PFSK-1 (cell line): ENCODE results near the gene ADNP.

Experiments used
- FOXP2 ChIP-seq: optimal IDR thresholded peaks from 2 replicates; pipeline ENCODE3; 2011; ENCODE audit warnings: borderline replicate concordance, control low read depth, inconsistent platforms; ENCODE audit not compliant: insufficient read depth; ENCODE audit errors: extremely low read length, extremely low read depth
- POLR2AphosphoS5 ChIP-seq: IDR thresholded peaks from 2 replicates; pipeline ENCODE4 v1.6.1; 2012; ENCODE audit warnings: low read depth, mild to moderate bottlenecking, control low read depth, low read length, moderate library complexity
- REST ChIP-seq, 2 experiments: IDR thresholded peaks; 2 replicates each; pipeline versions ENCODE4 v1.6.1 to v1.8.0; 2011 to 2012; ENCODE audit warnings: low read depth in 2 of 2, low read length in 2 of 2, control low read depth in 1 of 2, inconsistent platforms in 1 of 2, mild to moderate bottlenecking in 1 of 2, moderate library complexity in 1 of 2; ENCODE audit not compliant: insufficient read depth in 1 of 2

DNA sequence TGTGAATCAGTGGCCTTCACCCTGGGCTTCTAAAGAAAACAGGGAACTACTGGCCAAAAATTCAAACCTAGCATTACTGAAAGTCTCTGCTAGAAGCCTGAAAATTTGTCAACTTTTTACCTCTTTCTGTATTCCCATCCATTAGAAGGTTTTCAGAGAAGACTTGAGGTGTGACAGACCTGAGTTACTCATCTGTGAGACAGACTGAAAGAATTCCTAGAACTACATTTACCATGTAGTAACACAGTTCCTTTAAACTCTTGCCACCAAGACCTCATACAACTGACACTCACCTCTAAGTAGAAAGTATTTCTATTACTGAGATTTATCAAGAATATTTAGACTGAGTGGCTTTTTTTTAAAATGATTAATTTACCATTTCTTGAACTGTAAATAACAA lies 22.6 kb upstream of the ADNP start:
- TF ChIP-seq POLR2AphosphoS5: no peak
- no peak for TF ChIP-seq REST (IDR thresholded peaks at IDR 0.05; ENCODE audit: insufficient read depth in 1 of 2, low read depth in 2 of 2, low read length in 2 of 2)
- no peak for TF ChIP-seq FOXP2
